ENCODE results near the gene HEMK1.

Gene HEMK1

DNA sequence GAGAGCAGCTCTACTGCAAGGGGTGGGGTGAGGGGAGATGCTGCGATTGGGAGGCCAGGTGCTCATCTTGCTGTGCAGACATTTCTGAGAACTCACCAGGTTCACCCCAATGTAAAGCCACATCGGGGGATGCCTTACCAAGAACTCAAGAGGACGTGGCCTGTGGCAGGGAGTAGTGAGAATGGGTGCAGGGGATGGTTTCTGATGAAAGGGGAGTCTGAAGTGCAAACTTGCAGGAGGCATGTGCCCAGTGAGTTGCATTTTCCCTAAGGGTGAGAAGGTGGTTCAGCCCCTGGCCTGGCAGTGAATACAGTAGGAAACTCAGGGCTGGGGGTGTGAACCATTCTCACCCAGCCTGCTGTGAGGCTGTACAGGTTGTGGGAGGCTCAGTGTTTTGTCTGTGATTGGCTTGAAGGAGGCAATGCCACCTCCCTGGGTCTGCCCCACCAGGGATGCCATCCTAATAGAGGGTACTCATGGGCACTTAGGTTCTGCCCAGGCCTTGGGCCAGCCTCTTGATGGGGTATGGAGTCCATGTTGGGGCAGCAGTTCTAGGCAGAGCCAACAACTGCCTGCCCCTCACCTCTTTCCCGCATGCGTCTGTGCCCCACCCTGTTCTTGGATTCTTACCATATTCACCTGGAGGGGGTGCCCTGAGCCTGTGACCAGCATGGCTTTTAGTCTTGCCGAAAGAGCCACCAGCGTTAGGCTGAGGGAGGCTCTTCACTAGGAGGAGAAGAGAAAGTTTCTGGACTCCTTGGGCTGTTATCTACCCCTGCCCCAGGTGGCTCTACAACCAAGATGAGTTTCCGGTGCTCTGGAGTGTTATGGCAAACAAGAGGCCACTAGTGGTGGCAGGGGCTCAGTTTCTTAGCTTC lies 4.5 kb downstream of the HEMK1 start:
- Mint-ChIP-seq H3K9me3 (no peaks in the 10 kb centered on the region), H3K4me1 (peaks cover 8% of the 10 kb centered on the region), H3K27me3 (ENCODE audit: low read depth) (no peaks in the 10 kb centered on the region), H3K36me3 (ENCODE audit: low read depth) (no peaks in the 10 kb centered on the region), H3K27ac (no peak overlapping the region), H3K4me3 (no peak overlapping the region)
- TF ChIP-seq, protein P1, sequence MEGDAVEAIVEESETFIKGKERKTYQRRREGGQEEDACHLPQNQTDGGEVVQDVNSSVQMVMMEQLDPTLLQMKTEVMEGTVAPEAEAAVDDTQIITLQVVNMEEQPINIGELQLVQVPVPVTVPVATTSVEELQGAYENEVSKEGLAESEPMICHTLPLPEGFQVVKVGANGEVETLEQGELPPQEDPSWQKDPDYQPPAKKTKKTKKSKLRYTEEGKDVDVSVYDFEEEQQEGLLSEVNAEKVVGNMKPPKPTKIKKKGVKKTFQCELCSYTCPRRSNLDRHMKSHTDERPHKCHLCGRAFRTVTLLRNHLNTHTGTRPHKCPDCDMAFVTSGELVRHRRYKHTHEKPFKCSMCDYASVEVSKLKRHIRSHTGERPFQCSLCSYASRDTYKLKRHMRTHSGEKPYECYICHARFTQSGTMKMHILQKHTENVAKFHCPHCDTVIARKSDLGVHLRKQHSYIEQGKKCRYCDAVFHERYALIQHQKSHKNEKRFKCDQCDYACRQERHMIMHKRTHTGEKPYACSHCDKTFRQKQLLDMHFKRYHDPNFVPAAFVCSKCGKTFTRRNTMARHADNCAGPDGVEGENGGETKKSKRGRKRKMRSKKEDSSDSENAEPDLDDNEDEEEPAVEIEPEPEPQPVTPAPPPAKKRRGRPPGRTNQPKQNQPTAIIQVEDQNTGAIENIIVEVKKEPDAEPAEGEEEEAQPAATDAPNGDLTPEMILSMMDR (IDR thresholded peaks at IDR 0.05; ENCODE audit: unreplicated experiment in 3 of 3), result no peak

DNA sequence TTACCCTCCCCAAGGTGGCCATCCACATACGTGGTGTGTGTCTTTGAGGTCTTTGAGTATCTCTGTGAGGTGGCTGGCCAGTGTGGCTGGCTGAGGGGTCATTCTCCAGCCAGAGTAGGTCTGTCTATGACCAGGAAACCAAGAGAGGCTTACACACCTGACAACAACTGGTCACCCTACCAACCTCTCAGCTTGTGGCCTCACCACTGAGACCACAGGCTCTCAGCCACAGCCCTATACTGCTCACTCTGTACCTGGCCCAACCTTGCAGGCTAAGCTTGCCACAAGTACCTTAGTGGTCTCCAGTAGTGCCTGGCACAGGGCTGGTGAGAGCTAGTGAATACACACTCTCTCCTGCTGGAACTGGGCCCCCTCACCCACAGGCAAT lies 5.1 kb downstream of the HEMK1 start:
- no peaks in the 10 kb centered on the region for H3K36me3 Mint-ChIP-seq (ENCODE audit: low read depth)
- TF ChIP-seq, protein P1 (IDR thresholded peaks at IDR 0.05; ENCODE audit: unreplicated experiment in 3 of 3), result no peak
- no peaks in the 10 kb centered on the region for H3K9me3 Mint-ChIP-seq
- no peaks in the 10 kb centered on the region for H3K27me3 Mint-ChIP-seq (ENCODE audit: low read depth)
- peaks cover 8% of the 10 kb centered on the region for H3K4me1 Mint-ChIP-seq
- H3K4me3 Mint-ChIP-seq, result no peak overlapping the region
- no peak overlapping the region for H3K27ac Mint-ChIP-seq

GRCh38 chr3:50575372-50575771 lies 6.0 kb downstream of the HEMK1 start:
- TF ChIP-seq, protein P1 (IDR thresholded peaks at IDR 0.05; ENCODE audit: unreplicated experiment in 3 of 3), result no peak
- no peaks in the 10 kb centered on the region for H3K36me3 Mint-ChIP-seq (ENCODE audit: low read depth)
- no peak overlapping the region for H3K4me3 Mint-ChIP-seq
- H3K27me3 Mint-ChIP-seq (ENCODE audit: low read depth), result no peaks in the 10 kb centered on the region
- H3K4me1 Mint-ChIP-seq, result peaks cover 5% of the 10 kb centered on the region
- no peak overlapping the region for H3K27ac Mint-ChIP-seq
- H3K9me3 Mint-ChIP-seq, result no peaks in the 10 kb centered on the region

DNA sequence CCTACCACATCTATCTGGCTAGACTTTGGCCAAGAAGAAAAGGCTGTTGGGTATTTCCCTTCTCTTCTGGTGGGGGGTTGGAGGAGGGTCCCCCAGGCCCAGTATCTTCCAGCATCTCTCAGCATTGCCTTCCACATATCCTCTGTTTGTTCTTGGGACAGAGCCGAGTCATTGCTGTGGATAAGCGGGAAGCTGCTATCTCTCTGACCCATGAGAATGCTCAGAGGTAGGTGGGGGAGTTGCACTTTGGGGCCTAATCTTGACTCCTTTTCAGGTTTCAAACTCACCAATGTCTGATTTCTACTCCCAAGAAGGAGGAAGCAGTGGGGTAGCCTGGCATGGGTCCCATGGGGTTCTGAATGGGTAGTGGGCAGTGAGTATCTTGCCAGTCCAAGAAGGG lies 8.0 kb downstream of the HEMK1 start:
- Mint-ChIP-seq H3K4me1 (no peaks in the 10 kb centered on the region), H3K27ac (no peak overlapping the region), H3K9me3 (no peaks in the 10 kb centered on the region), H3K27me3 (ENCODE audit: low read depth) (no peaks in the 10 kb centered on the region), H3K36me3 (ENCODE audit: low read depth) (no peaks in the 10 kb centered on the region), H3K4me3 (no peak overlapping the region)
- TF ChIP-seq, protein P1 (IDR thresholded peaks at IDR 0.05; ENCODE audit: unreplicated experiment in 3 of 3), result no peak

- no peaks in the 10 kb centered on the region for H3K4me1 Mint-ChIP-seq
- no peak overlapping the region for H3K27ac Mint-ChIP-seq
- H3K9me3 Mint-ChIP-seq, result no peaks in the 10 kb centered on the region
- H3K36me3 Mint-ChIP-seq (ENCODE audit: low read depth), result peaks cover 4% of the 10 kb centered on the region
- TF ChIP-seq, protein P1 (IDR thresholded peaks at IDR 0.05; ENCODE audit: unreplicated experiment in 3 of 3), result no peak
- H3K4me3 Mint-ChIP-seq, result no peak overlapping the region
- no peaks in the 10 kb centered on the region for H3K27me3 Mint-ChIP-seq (ENCODE audit: low read depth)
Measured at GRCh38 chr3:50580683-50581458, 11.5 kb downstream of the HEMK1 start.
